ENCODE measurements around the gene IDE. TPM values are rescaled to one million over a fixed set of nuclear protein-coding genes. Genes with fewer than 3 reads are reported as not detected.

The IDE gene
- 11.1 and 56.2 TPM in 2 replicates for total RNA-seq (2014; rRNA removed; shearing (Covaris generic); ENCODE audit: low replicate concordance)

DNA sequence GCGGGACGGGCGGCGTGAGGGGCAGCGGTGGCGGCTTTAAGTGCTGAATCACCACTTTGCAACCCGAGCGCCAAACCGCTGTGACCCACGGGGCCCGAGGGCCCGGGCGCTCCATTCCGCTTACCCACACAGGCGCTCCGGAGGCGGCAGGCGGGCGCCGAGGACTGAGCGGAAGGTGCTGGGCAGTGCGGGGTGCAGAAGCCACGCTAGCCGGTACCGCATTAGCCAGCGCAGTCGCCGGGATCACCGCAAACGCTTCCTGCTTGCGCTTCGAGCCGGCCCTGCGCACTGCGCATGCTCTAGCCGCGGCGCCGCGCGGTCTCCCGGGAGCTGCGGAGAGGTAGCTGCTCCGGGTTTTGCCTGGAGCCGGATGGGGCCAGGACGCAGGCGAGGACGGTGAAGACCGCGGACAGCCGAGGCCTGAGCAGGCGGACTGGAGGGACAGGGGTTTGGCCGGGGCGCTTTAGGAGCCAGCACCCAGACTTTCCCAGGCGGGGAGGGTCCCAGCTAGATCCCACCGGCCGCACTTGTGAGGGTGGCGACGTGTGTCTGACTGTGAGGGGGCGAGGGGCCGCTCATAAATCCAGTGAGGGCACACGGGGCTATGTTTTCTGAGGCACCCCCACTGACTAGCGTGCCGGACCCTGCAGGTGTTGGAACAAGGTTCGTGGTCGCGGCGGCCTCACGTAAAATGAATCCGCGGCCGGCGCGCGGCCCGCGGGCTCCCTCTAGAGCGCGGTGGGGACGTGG is at the start of gene IDE:
IDE (minus strand) TSS at position 296 of the 750 bp plus-strand sequence; CDS start at position 222, 74 bp downstream.
- H3K27ac ChIP-seq (ENCODE audit: low read length) = peak within 1 kb of the TSS; percentile 65
- peak; percentile 88 for DNase-seq
- H3K36me3 ChIP-seq (ENCODE audit: insufficient read depth, low read length) = no peaks in the 10 kb centered on the region
- H3K27me3 ChIP-seq (ENCODE audit: low read length) = no peaks in the 10 kb centered on the region
- H3K9me3 ChIP-seq (ENCODE audit: low read length) = no peaks in the 10 kb centered on the region
- peak within 1 kb of the TSS; percentile 89 for H3K4me2 ChIP-seq (ENCODE audit: low read depth, low read length, poor library complexity, severe bottlenecking)
- H3K4me1 ChIP-seq (ENCODE audit: low read length) = peaks cover 36% of the 10 kb centered on the region
- peaks cover 6% of the 10 kb centered on the region; the same call in 1 of the 2 replicates for H4K20me1 ChIP-seq (ENCODE audit: insufficient read depth, low read depth, low read length)
- H3K79me2 ChIP-seq (ENCODE audit: low read length) = peaks cover 48% of the 10 kb centered on the region
- H3K4me3 ChIP-seq (ENCODE audit: low read length) = peak within 1 kb of the TSS; percentile 89
- no peaks in the 10 kb centered on the region for H3K9me2 ChIP-seq (replicated peaks; ENCODE audit: insufficient read depth, low read length)
- H3K9ac ChIP-seq (ENCODE audit: low read length) = peak within 1 kb of the TSS; percentile 94
- H2AFZ ChIP-seq (ENCODE audit: low read length) = peak within 1 kb of the TSS; percentile 97

- H3K79me2 ChIP-seq (ENCODE audit: low read length) = peaks cover 7% of the 10 kb centered on the region; the same call in 1 of the 2 replicates
Measured at GRCh38 chr10:92619368-92619767, 45.5 kb upstream of the IDE start.

GRCh38 chr10:92615515-92615914 is 41.6 kb upstream of the IDE start:
- Histone ChIP-seq H3K9ac (ENCODE audit: low read length) (no peak overlapping the region), H3K36me3 (ENCODE audit: insufficient read depth, low read length) (peaks cover 29% of the 10 kb centered on the region), H2AFZ (ENCODE audit: low read length) (no peak overlapping the region), H3K27ac (ENCODE audit: low read length) (no peak overlapping the region), H3K9me3 (ENCODE audit: low read length) (no peaks in the 10 kb centered on the region), H3K9me2 (replicated peaks; ENCODE audit: insufficient read depth, low read length) (no peaks in the 10 kb centered on the region), H3K27me3 (ENCODE audit: low read length) (no peaks in the 10 kb centered on the region), H3K4me1 (ENCODE audit: low read length) (no peaks in the 10 kb centered on the region), H3K4me2 (ENCODE audit: low read depth, low read length, poor library complexity, severe bottlenecking) (no peak overlapping the region), H3K79me2 (ENCODE audit: low read length) (peaks cover 13% of the 10 kb centered on the region; the same call in 1 of the 2 replicates), H3K4me3 (ENCODE audit: low read length) (no peak overlapping the region), H4K20me1 (ENCODE audit: insufficient read depth, low read depth, low read length) (no peaks in the 10 kb centered on the region)
- no peak for DNase-seq

More at GRCh38 chr10:92619368-92619767, 45.5 kb upstream of the IDE start:
- Histone ChIP-seq H3K36me3 (ENCODE audit: insufficient read depth, low read length) (peaks cover 37% of the 10 kb centered on the region), H2AFZ (ENCODE audit: low read length) (no peak overlapping the region), H3K4me3 (ENCODE audit: low read length) (no peak overlapping the region), H3K27ac (ENCODE audit: low read length) (no peak overlapping the region), H3K9me2 (replicated peaks; ENCODE audit: insufficient read depth, low read length) (no peaks in the 10 kb centered on the region), H3K9ac (ENCODE audit: low read length) (no peak overlapping the region), H4K20me1 (ENCODE audit: insufficient read depth, low read depth, low read length) (no peaks in the 10 kb centered on the region), H3K4me1 (ENCODE audit: low read length) (no peaks in the 10 kb centered on the region), H3K4me2 (ENCODE audit: low read depth, low read length, poor library complexity, severe bottlenecking) (no peak overlapping the region), H3K9me3 (ENCODE audit: low read length) (no peaks in the 10 kb centered on the region), H3K27me3 (ENCODE audit: low read length) (no peaks in the 10 kb centered on the region)
- no peak for DNase-seq

GRCh38 chr10:92604841-92605240 is 30.9 kb upstream of the IDE start:
- DNase-seq = no peak
- Histone ChIP-seq H3K36me3 (ENCODE audit: insufficient read depth, low read length) (peaks cover 7% of the 10 kb centered on the region; the same call in 1 of the 2 replicates), H3K9ac (ENCODE audit: low read length) (no peak overlapping the region), H3K4me1 (ENCODE audit: low read length) (no peaks in the 10 kb centered on the region), H3K9me3 (ENCODE audit: low read length) (no peaks in the 10 kb centered on the region), H3K4me2 (ENCODE audit: low read depth, low read length, poor library complexity, severe bottlenecking) (no peak overlapping the region), H3K27me3 (ENCODE audit: low read length) (no peaks in the 10 kb centered on the region), H3K79me2 (ENCODE audit: low read length) (peaks cover 65% of the 10 kb centered on the region), H2AFZ (ENCODE audit: low read length) (no peak overlapping the region), H3K9me2 (replicated peaks; ENCODE audit: insufficient read depth, low read length) (no peaks in the 10 kb centered on the region), H3K27ac (ENCODE audit: low read length) (no peak overlapping the region), H3K4me3 (ENCODE audit: low read length) (no peak overlapping the region), H4K20me1 (ENCODE audit: insufficient read depth, low read depth, low read length) (no peaks in the 10 kb centered on the region)

- no peaks in the 10 kb centered on the region for H3K27me3 ChIP-seq (ENCODE audit: low read length)
- no peak overlapping the region for H3K4me2 ChIP-seq (ENCODE audit: low read depth, low read length, poor library complexity, severe bottlenecking)
- no peak overlapping the region for H3K9ac ChIP-seq (ENCODE audit: low read length)
- no peaks in the 10 kb centered on the region for H3K36me3 ChIP-seq (ENCODE audit: insufficient read depth, low read length)
- DNase-seq = no peak
- no peak overlapping the region for H3K4me3 ChIP-seq (ENCODE audit: low read length)
- no peaks in the 10 kb centered on the region for H3K9me2 ChIP-seq (replicated peaks; ENCODE audit: insufficient read depth, low read length)
- H3K27ac ChIP-seq (ENCODE audit: low read length) = no peak overlapping the region
- H2AFZ ChIP-seq (ENCODE audit: low read length) = no peak overlapping the region
- H3K9me3 ChIP-seq (ENCODE audit: low read length) = no peaks in the 10 kb centered on the region
- H4K20me1 ChIP-seq (ENCODE audit: insufficient read depth, low read depth, low read length) = no peaks in the 10 kb centered on the region
- peaks cover 97% of the 10 kb centered on the region for H3K79me2 ChIP-seq (ENCODE audit: low read length)
- peaks cover 32% of the 10 kb centered on the region for H3K4me1 ChIP-seq (ENCODE audit: low read length)
Measured at GRCh38 chr10:92598321-92598720, 24.4 kb upstream of the IDE start.

GRCh38 chr10:92595505-92595904 is 21.6 kb upstream of the IDE start:
- Histone ChIP-seq H3K36me3 (ENCODE audit: insufficient read depth, low read length) (no peaks in the 10 kb centered on the region), H3K4me3 (ENCODE audit: low read length) (peak overlapping the region; percentile 80; the same call in 1 of the 2 replicates), H3K27me3 (ENCODE audit: low read length) (no peaks in the 10 kb centered on the region), H3K4me2 (ENCODE audit: low read depth, low read length, poor library complexity, severe bottlenecking) (peak overlapping the region; percentile 75), H4K20me1 (ENCODE audit: insufficient read depth, low read depth, low read length) (no peaks in the 10 kb centered on the region), H3K9me3 (ENCODE audit: low read length) (no peaks in the 10 kb centered on the region), H3K79me2 (ENCODE audit: low read length) (peaks cover 73% of the 10 kb centered on the region), H3K4me1 (ENCODE audit: low read length) (peaks cover 45% of the 10 kb centered on the region), H3K9me2 (replicated peaks; ENCODE audit: insufficient read depth, low read length) (no peaks in the 10 kb centered on the region), H3K9ac (ENCODE audit: low read length) (no peak overlapping the region), H3K27ac (ENCODE audit: low read length) (no peak overlapping the region), H2AFZ (ENCODE audit: low read length) (no peak overlapping the region)
- no peak for DNase-seq

- DNase-seq = peak; percentile 49
- Histone ChIP-seq H3K4me1 (ENCODE audit: low read length) (peaks cover 48% of the 10 kb centered on the region), H3K79me2 (ENCODE audit: low read length) (peaks cover 59% of the 10 kb centered on the region), H3K4me2 (ENCODE audit: low read depth, low read length, poor library complexity, severe bottlenecking) (peak overlapping the region; percentile 75), H3K27me3 (ENCODE audit: low read length) (no peaks in the 10 kb centered on the region), H3K27ac (ENCODE audit: low read length) (peak overlapping the region; percentile 92), H3K9ac (ENCODE audit: low read length) (peak overlapping the region; percentile 85), H3K36me3 (ENCODE audit: insufficient read depth, low read length) (no peaks in the 10 kb centered on the region), H3K9me3 (ENCODE audit: low read length) (no peaks in the 10 kb centered on the region), H3K9me2 (replicated peaks; ENCODE audit: insufficient read depth, low read length) (no peaks in the 10 kb centered on the region), H2AFZ (ENCODE audit: low read length) (no peak overlapping the region), H3K4me3 (ENCODE audit: low read length) (peak overlapping the region; percentile 80), H4K20me1 (ENCODE audit: insufficient read depth, low read depth, low read length) (no peaks in the 10 kb centered on the region)
Measured at GRCh38 chr10:92593619-92594588, 20.0 kb upstream of the IDE start.
